ENCODE measurements around the gene IGSF9. TPM values are rescaled to one million over a fixed set of nuclear protein-coding genes. Genes with fewer than 3 reads are reported as not detected.

The IGSF9 gene
- total and polyA plus RNA-seq, 2 of the 13 experiments (the other 11 are each of a cell fraction or from before 2014, with no cell fraction given) = 0.03 TPM; not detected in 1

GRCh38 chr1:159934136-159935039, 11.0 kb downstream of the IGSF9 start:
- 5% methylated on average over 7 of the region's 14 CpGs for WGBS (ENCODE audit: low lambda C conversion rate)
- intact Hi-C loops (cut with micrococcal nuclease; ENCODE audit: unreplicated experiment) = loop anchor here (5.0 kb wide), 2 partner anchors 137 to 143 kb away; no protein-coding TSS in a partner anchor
- POLR2A ChIA-PET = no interaction called here

More at GRCh38 chr1:159934136-159935039, 11.0 kb downstream of the IGSF9 start:
- Histone ChIP-seq H4K20me1 (ENCODE audit: insufficient read depth, low read length) (no peaks in the 10 kb centered on the region), H3K79me2 (ENCODE audit: insufficient read depth, low read length) (no peaks in the 10 kb centered on the region), H3K4me3 (replicated peaks in 1 of 3; ENCODE audit: insufficient read depth in 1 of 3, low read depth in 2 of 3, low read length in 3 of 3) (no peak overlapping the region), H3K27ac (ENCODE audit: extremely low read length, insufficient read depth, low read length) (no peak overlapping the region), H3K4me1 (ENCODE audit: insufficient read depth, low read length) (peaks cover 8% of the 10 kb centered on the region), H2AFZ (ENCODE audit: low read length) (no peak overlapping the region), H3K4me2 (ENCODE audit: low read depth, low read length) (no peak overlapping the region), H3K9ac (ENCODE audit: insufficient read depth, low read depth, low read length) (no peak overlapping the region), H3K27me3 (ENCODE audit: control insufficient read depth in 1 of 2, insufficient read depth in 2 of 2, low read length in 2 of 2) (peaks cover 5 to 39% of the 10 kb centered on the region in 2 experiments; a peak in 4 of 5 replicates), H3K9me3 (ENCODE audit: low read length) (no peaks in the 10 kb centered on the region), H3K36me3 (replicated peaks in 1 of 2; ENCODE audit: control insufficient read depth in 1 of 2, insufficient read depth in 2 of 2, low read length in 2 of 2) (no peaks in the 10 kb centered on the region)
- no TSS peak for BruUV-seq (replicated peaks)
- DNase-seq (ENCODE audit: low spot score) (no peak), ATAC-seq (no peak), FAIRE-seq (no peak)
- in situ Hi-C loops (cut with HindIII; ENCODE audit: extremely low pct_ligation_motif_present, low pct_unique_long_range_greater_than_20kb) = loop anchor here (5.0 kb wide), 2 partner anchors 73 to 148 kb away; partner anchors contain the start of gene KCNJ9
- TF ChIP-seq ZNF276 (CRISPR knock-in tag; IDR thresholded peaks at IDR 0.05; ENCODE audit: low read depth) (no peak), RFXANK (CRISPR knock-in tag; IDR thresholded peaks at IDR 0.05) (no peak), MYC (CRISPR knock-in tag; IDR thresholded peaks at IDR 0.05; ENCODE audit: borderline replicate concordance) (no peak), POLR2AphosphoS2 (IDR thresholded peaks at IDR 0.05; ENCODE audit: low read depth, low read length) (no peak), ZBTB33 (CRISPR knock-in tag; IDR thresholded peaks at IDR 0.05) (no peak), TOE1 (CRISPR knock-in tag; IDR thresholded peaks at IDR 0.05) (no peak), ZNF484 (CRISPR knock-in tag; IDR thresholded peaks at IDR 0.05; ENCODE audit: borderline replicate concordance, low read depth) (no peak), ZNF350 (CRISPR knock-in tag; IDR thresholded peaks at IDR 0.05; ENCODE audit: borderline replicate concordance, low read depth) (no peak), ZNF576 (CRISPR knock-in tag; IDR thresholded peaks at IDR 0.05) (no peak), ZNF18 (CRISPR knock-in tag; IDR thresholded peaks at IDR 0.05; ENCODE audit: insufficient replicate concordance) (no peak), SMC3 (IDR thresholded peaks at IDR 0.05; ENCODE audit: low read length) (no peak), ZSCAN9 (CRISPR knock-in tag; IDR thresholded peaks at IDR 0.05; ENCODE audit: borderline replicate concordance) (no peak), SYNCRIP (IDR thresholded peaks at IDR 0.05; ENCODE audit: insufficient read depth, low read depth, low read length) (no peak)
- CTCF ChIA-PET (ENCODE audit: low intra/inter-chr PET ratio, low total read pairs) = interaction anchor here (1.8 kb wide), 1 partner anchor 73 kb away, joined by 5 read pairs; no protein-coding TSS in a partner anchor
